Activated CD4-positive, alpha-beta T cell treated with anti-CD3 and anti-CD28 coated beads for 4 hours (primary cell): ENCODE measurements around the gene MBD2.
"Not testable (repeated sequence)": the region's sequence is repeated elsewhere in the genome, so short reads cannot be mapped to it uniquely, and the experiment has no call there.

ENCODE experiments used
- DNase-seq, 2 donors: peaks; one replicate each; pipeline ENCODE4 v3.0.0-alpha.2; 2020

MBD2 gene

DNA sequence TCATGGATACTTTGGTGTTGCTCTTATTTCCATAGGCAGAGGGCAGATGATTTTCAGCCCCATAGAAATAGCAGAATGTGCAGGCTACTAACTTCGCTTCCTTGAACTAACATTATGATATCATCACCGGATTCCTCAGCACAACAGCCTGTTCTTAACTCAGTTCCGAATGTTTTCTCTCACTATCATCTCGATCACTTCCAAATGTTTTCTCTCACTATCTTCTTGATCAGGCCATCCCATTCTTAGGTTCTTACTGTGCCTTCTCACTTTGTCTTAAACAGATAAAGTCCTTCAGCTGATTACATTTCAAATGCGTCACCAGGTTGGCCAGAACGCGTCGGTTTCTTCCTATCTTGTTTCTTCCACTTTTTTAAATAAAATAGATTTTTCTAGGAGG is 11.4 kb upstream of the MBD2 start:
- DNase-seq = no peak

DNA sequence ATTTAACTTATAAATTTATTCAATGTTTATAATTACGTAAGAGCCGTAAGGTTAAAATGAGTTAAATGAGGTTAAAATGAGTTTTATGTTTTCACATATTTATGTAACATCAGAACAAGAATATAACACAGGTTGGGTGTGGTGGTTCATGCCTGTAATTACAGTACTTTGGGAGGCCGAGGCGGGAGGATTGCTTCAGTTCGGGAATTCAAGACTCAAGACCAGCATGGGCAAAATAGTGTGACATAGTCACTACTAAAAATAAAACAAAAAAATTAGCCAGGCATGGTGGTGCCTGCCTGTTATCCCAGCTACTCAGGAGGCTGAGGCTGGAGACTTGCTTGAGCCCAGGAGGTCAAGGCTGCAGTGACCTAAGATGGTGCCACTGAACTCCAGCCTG is 9.3 kb upstream of the MBD2 start:
- no peak for DNase-seq

DNA sequence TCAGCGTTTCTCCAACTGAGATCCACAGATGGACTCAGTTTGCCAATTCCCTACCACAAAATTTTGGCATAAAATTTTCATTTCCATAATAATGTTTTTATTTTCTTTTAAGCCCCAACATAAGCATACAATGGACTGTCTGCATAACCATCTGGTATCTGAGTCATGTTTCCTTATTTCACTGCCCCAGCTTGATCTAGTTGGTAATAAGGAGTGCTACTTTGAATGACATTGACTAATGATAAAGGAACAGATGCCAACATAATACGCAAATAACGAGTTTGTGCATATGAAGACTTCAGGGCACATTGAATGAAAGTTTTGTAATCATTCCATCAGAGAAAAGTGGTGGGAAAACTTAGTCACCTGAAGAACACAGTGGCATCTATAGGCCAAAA is 8.8 kb upstream of the MBD2 start:
- no peak for DNase-seq

DNA sequence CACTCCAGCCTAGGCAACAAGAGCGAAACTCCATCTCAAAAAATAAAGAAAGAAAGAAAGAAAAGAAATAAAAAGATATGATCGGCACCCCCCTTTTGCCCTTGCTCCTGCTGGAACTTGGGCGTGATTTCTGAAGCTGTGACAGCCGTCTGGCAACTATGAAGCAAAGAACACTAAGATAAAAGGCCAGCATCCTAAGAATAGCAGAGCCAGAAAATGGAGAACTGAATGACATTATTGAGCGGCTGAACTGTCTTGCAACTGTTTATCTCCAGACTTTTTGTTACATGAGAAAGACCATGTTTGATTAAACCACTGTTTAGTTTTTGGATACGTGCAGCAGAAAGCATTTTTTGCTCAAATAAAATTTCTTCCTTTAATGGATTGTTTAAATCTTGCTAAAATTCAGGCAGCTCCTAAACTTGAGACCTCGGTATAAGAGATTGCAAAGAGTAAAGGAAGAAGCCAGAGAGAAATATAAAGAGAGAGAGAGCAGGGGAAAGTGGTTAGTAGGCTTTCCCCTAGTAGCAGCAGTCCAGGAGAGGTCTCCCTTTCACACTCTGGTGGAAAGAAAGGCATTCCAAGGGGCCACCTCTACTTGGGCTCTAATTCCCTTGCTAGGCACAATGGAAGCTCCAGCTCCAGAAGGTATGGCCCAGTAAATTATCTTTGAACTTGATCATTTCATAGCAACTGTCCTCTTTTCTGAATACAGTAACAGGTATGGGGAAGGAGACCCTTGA is 8.2 kb upstream of the MBD2 start:
- no peak for DNase-seq

- no peak for DNase-seq
Measured at GRCh38 chr18:54229421-54230059, 5.1 kb upstream of the MBD2 start.

DNA sequence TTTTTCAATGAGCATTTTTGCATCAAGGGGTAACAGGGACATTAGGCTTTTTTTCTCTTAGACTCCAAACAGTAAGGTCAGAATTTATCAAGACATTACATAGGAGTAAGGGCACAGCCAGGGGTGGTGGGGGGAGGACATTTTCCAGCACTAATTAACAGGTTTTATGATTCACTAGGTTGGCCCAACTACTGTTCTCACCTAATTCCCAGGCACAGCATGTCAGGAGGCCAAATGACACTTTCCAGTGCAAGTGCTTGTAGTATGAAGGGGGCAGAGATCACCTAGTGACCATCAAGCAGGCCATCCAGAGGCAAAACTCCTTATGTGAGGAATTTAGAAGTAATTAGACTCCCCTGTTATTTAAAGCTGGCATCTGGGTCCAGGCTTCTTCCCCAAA is 3.9 kb upstream of the MBD2 start:
- no peak for DNase-seq

DNA sequence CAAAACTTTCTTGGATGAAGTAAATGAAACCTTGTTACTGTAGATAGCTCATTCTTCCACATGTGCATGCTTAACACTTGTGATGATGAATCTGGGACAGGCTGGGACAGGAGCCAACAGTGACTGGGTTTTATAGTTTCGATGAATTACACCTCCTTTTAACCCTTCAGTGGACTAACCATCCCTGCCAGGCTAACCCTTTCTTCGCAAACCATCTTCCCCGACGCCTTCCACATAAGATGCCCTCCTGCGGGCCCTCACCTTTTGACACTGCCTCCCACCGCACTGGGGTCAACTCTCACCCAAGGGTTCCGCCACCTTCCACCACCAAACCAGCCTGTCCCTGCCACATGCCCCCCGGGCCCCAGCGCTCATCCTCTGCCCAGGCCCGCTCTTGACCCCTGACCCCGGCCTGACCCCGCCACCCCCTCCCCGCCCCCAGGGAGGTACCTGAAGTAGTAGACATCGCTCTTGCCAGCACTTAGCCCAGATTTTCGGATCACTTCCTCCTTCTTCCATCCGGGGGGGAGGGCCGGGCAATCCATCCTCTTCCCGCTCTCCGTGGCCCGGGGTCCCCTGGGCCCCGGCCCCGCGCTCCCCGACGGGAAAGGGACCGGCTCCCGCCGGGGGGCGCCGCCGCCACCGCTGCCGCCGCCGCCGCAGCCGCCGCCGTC is 764 bp downstream of the MBD2 start:
- peak; percentile 32 to 44 for DNase-seq

DNA sequence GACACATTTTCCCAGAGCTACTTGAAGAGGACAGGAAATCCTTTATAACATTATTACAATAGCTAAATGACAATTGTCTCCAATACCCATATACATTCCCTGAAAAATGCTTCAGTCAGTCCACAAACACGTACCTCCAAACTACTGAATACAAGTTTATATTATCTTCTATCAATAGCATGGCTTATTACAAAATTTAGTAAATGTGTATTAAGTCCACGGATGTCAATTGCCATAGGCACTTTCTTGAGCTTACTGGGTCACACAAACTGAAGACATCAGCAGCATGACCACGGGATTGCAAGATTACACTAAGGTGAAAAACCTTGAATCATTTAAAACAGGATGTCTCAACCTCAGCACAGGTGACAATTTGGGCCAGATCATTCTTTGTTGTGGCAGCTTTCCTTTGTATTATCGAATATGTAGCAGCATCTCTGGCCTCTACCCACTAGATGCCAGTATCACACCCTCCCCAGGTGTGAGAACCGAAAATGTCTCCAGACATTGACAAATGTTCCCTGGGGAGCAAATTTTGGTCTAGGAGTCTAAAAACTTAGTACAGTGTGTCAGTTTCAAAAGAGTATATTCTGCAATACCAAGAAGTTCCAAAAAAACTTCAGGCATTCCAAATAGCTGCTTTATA is 1.4 kb downstream of the MBD2 start:
- peak; percentile 42 to 44 for DNase-seq

DNA sequence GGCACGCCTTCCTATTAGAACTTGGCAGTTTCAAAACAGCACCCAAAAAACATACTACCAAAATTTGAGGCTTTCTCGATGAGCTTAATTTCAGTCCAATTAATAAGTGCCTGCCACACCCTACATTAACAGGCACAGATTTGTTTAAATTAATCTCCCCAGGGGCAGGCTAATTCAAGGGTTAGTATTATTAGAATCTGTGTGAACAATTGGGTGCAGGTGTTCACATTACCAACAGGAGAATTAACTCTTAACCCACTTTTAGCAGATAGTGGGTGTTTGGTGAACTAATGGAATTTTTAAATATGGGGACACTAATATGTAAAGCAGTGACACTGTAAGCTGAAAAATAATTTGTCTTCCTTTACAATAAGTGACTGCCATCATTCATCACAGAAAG is 4.1 kb downstream of the MBD2 start:
- no peak for DNase-seq

GRCh38 chr18:54218803-54219202 is 5.7 kb downstream of the MBD2 start:
- DNase-seq = not testable (repeated sequence)

DNA sequence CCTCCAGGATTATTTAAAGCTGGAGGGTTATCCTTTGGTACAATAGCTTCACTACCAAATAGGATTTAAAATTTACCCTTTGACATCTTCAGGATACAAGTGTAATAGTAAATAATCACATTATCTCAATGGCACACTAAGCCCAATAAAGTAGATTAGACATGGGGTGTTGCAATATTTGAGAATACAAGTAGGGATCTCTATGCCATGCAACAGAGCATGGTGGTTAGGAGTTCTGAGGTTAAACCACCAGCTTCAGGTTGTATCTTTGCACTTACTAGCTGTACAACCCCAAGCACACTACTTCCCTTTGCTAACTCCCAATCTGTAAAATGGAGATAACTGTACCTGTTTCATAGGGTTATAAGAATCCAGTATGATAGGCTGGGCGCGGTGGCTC is 6.2 kb downstream of the MBD2 start:
- no peak for DNase-seq

GRCh38 chr18:54217624-54218023 is 6.8 kb downstream of the MBD2 start:
- DNase-seq = no peak

GRCh38 chr18:54215069-54215468 is 9.4 kb downstream of the MBD2 start:
- DNase-seq = no peak

- no peak for DNase-seq
Measured at GRCh38 chr18:54210463-54210862, 14.0 kb downstream of the MBD2 start.

DNA sequence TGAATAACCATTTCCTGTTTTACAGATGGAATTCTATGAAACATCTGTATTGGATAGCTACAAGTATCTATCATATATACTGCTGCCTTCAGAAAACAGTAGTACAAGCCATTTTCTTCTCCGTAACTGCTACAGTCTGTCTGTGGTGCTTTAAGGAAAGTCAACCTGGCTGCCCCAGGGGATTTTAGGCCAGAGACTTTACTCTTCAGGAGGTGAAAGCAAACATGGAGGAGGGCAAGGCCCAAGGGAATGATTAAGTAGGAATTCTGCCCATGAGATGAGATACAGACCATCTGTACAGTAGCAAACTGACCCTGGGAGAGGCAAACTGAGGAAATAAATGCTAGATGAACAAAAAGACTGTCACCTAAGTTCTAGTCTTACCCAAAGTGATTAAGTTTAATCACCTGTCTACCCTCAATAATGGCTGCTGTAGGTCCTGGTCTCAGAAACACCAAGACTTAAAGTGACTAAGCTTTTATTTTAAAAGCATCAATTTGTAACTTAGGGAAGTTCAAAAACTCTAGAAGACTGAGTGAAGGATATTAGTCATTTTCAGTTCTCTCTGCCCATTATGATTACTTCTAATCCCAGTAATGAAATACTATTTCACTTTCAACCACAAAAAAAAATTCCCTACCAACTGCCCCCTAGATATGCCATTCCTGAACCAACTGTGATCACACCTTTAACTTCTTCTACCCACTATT is 14.8 kb downstream of the MBD2 start:
- DNase-seq = no peak

- DNase-seq = no peak
Measured at GRCh38 chr18:54206447-54206846, 18.0 kb downstream of the MBD2 start.

GRCh38 chr18:54205959-54206358 is 18.5 kb downstream of the MBD2 start:
- DNase-seq = no peak

DNA sequence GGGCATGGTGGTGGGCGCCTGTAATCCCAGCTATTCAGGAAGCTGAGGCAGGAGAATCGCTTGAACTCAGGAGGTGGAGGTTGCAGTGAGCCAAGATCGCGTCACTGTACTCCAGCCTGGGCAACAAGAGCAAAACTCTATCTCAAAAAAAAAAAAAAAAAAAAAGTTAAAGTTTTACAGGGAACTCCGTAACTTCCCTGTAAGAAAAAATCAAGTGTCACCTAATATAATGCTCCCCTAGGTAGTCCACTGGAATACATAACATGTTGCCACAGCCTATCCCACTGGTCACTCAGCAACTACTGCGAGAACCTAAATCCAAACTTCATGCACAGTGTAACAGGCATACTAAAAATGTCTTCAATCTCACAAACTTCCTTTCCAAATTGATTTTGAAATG is 19.0 kb downstream of the MBD2 start:
- DNase-seq = not testable (repeated sequence)

DNA sequence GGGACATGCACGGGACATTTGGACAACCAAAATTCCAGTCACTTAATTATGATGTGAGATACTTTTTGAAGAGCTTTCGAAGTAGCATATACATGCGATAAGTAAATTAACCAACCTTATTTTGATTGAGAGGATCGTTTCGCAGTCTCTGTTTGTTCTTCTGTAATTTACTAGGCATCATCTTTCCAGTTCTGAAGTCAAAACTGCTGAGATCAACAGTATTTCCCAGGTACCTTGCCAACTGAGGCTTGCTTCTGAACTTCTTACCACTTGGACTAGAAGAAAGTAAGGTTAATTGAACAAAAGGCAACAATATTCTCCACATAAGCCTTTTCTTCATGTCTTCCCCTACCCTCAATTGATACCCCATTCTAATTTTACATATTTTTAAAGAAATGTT is 19.6 kb downstream of the MBD2 start:
- DNase-seq = no peak

DNA sequence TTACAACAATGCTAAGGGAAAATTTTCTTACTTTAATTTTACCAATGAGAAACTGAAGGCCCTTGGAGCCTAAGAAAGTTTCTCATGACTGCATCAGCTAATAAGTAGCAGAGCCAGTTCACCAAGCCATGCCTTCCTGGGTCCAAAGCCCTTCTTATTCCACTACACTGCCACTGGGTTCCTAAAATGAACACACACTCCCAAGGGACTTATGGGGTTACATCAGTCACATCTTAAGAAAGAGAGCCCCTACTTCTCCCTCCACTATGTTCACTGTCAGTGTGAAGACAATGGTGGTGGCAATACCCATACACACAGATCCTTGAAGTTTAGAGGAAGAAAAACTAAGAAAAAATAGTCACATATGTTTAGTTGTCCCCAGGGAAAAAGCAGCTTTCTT is 20.6 kb downstream of the MBD2 start:
- no peak for DNase-seq

GRCh38 chr18:54202851-54203250 is 21.6 kb downstream of the MBD2 start:
- DNase-seq = no peak

- DNase-seq = no peak
Measured at GRCh38 chr18:54197747-54198411, 26.6 kb downstream of the MBD2 start.

GRCh38 chr18:54193786-54194185 is 30.7 kb downstream of the MBD2 start:
- no peak for DNase-seq
